Measurements from ENCODE around the gene GTF2IRD1.

DNA sequence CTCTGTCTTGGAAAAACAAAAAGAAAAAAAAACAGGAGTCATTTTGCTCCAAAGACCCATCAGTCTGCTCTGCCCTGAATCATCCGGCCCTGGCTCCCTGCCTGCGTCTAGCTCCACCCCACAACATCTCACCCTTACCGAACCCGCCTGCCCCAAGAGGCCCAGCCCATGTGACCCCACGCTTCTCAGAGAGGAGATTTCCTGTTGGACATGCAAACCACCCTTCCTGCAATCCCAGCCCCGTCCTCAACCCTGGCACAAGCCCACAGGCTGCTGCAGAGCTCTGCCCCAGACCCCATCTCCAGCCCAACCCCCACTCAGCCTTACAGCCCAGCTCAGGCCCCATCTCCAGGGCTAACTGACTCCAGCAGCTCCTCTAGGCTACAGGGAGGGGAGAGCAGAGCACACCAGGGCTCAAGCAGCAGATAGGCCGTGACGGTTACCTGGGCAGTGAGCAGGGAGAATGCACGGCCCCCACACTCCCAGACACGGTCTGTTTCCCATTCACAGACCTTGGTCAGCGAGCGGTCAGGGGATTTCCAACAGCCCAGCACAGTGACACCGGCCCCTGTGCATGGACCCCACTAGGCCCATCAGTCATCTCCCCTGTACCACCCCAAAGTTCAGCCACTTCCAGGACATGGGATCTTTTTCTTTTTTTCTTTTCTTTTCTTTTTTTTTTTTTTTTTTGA is 133.9 kb downstream of the GTF2IRD1 start:
- TF ChIP-seq, protein P1, sequence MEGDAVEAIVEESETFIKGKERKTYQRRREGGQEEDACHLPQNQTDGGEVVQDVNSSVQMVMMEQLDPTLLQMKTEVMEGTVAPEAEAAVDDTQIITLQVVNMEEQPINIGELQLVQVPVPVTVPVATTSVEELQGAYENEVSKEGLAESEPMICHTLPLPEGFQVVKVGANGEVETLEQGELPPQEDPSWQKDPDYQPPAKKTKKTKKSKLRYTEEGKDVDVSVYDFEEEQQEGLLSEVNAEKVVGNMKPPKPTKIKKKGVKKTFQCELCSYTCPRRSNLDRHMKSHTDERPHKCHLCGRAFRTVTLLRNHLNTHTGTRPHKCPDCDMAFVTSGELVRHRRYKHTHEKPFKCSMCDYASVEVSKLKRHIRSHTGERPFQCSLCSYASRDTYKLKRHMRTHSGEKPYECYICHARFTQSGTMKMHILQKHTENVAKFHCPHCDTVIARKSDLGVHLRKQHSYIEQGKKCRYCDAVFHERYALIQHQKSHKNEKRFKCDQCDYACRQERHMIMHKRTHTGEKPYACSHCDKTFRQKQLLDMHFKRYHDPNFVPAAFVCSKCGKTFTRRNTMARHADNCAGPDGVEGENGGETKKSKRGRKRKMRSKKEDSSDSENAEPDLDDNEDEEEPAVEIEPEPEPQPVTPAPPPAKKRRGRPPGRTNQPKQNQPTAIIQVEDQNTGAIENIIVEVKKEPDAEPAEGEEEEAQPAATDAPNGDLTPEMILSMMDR (IDR thresholded peaks at IDR 0.05 in 4 of 5, conservative IDR thresholded peaks at IDR 0.05 in 1 of 5) = no peak
- TF ChIP-seq POLR2A (IDR thresholded peaks at IDR 0.05) = no peak

Measured in gastrocnemius medialis (tissue), 4 donors.